ENCODE measurements around the gene OR4D2.

Gene OR4D2

GRCh38 chr17:58174871-58175270 is 8.1 kb downstream of the OR4D2 start:
- no peak for DNase-seq (ENCODE audit: low read depth)

GRCh38 chr17:58176200-58176599 is 9.4 kb downstream of the OR4D2 start:
- DNase-seq (ENCODE audit: low read depth), result peak; percentile 17

- DNase-seq (ENCODE audit: low read depth), result no peak
These were observed 15.0 kb downstream of the OR4D2 start for GRCh38 chr17:58181796-58182195.

- DNase-seq (ENCODE audit: low read depth), result no peak
These were observed 16.7 kb downstream of the OR4D2 start for GRCh38 chr17:58183514-58183913.

- DNase-seq (ENCODE audit: low read depth), result peak; percentile 82
These were observed 17.7 kb downstream of the OR4D2 start for GRCh38 chr17:58184308-58184985.

- no peak for DNase-seq (ENCODE audit: low read depth)
These were observed 18.4 kb downstream of the OR4D2 start for GRCh38 chr17:58184986-58185761.

- DNase-seq (ENCODE audit: low read depth), result no peak
These were observed 19.8 kb downstream of the OR4D2 start for GRCh38 chr17:58186591-58186990.

GRCh38 chr17:58187063-58187462 is 20.3 kb downstream of the OR4D2 start:
- DNase-seq (ENCODE audit: low read depth), result no peak

- no peak for DNase-seq (ENCODE audit: low read depth)
These were observed 20.9 kb downstream of the OR4D2 start for GRCh38 chr17:58187675-58188074.

GRCh38 chr17:58189436-58190146 is 22.8 kb downstream of the OR4D2 start:
- DNase-seq (ENCODE audit: low read depth), result peak; percentile 89

GRCh38 chr17:58191241-58191896 is 24.6 kb downstream of the OR4D2 start:
- peak; percentile 16 for DNase-seq (ENCODE audit: low read depth)

GRCh38 chr17:58192612-58193011 is 25.8 kb downstream of the OR4D2 start, which contains the start of gene EPX:
TSS of gene EPX (plus strand) at chr17:58192726. CDS start at chr17:58192847, 121 bp downstream.
- no peak for DNase-seq (ENCODE audit: low read depth)

GRCh38 chr17:58193641-58194255 is 27.0 kb downstream of the OR4D2 start:
- DNase-seq (ENCODE audit: low read depth), result no peak

GRCh38 chr17:58195518-58196123 is 28.8 kb downstream of the OR4D2 start:
- no peak for DNase-seq (ENCODE audit: low read depth)

GRCh38 chr17:58196610-58197009 is 29.8 kb downstream of the OR4D2 start:
- DNase-seq (ENCODE audit: low read depth), result no peak

- DNase-seq (ENCODE audit: low read depth), result peak; percentile 75
These were observed 33.3 kb downstream of the OR4D2 start for GRCh38 chr17:58200024-58200633.

GRCh38 chr17:58202859-58203258 is 36.1 kb downstream of the OR4D2 start:
- DNase-seq (ENCODE audit: low read depth), result no peak

GRCh38 chr17:58204796-58205195 is 38.0 kb downstream of the OR4D2 start:
- peak; percentile 37 for DNase-seq (ENCODE audit: low read depth)

GRCh38 chr17:58205936-58206335 is 39.2 kb downstream of the OR4D2 start:
- DNase-seq (ENCODE audit: low read depth), result no peak

GRCh38 chr17:58207451-58207850 is 40.7 kb downstream of the OR4D2 start:
- DNase-seq (ENCODE audit: low read depth), result no peak

GRCh38 chr17:58208344-58208743 is 41.6 kb downstream of the OR4D2 start:
- DNase-seq (ENCODE audit: low read depth), result no peak

Measured in ELR (cell line).